GOT3 (cell line): Measurements from ENCODE around the gene USP54.
"Not testable (repeated sequence)": the region's sequence is repeated elsewhere in the genome, so short reads cannot be mapped to it uniquely, and the experiment has no call there.

Source experiments
- DNase-seq: peaks from one replicate; lab custom pipeline; 2025; ENCODE audit warnings: mixed read lengths; lab: John Stamatoyannopoulos, UW

The USP54 gene

GRCh38 chr10:73589563-73590126, 1.5 kb downstream of the USP54 start:
- DNase-seq: no peak

- DNase-seq: no peak
Observed at GRCh38 chr10:73588656-73589055, 2.5 kb downstream of the USP54 start.

- no peak for DNase-seq
Observed at GRCh38 chr10:73586583-73586984, 4.6 kb downstream of the USP54 start.

DNA sequence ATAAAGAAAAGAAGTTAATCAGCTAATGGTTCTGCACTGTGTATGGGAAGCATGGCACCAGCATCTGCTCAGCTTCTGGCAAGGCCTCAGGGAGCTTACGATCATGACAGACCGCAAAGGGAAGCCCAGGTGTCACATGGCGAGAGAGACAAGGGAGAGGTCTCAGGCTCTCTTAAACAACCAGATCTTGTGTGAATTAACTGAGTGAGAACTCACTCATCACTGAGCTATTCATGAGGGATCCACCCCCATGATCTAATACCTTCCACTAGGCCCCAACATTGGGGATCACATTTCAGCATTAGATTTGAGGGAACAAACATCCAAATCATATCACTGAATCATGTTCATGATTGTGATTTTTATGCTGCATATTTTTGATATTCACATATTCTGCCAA, 5.8 kb downstream of the USP54 start:
- no peak for DNase-seq

DNA sequence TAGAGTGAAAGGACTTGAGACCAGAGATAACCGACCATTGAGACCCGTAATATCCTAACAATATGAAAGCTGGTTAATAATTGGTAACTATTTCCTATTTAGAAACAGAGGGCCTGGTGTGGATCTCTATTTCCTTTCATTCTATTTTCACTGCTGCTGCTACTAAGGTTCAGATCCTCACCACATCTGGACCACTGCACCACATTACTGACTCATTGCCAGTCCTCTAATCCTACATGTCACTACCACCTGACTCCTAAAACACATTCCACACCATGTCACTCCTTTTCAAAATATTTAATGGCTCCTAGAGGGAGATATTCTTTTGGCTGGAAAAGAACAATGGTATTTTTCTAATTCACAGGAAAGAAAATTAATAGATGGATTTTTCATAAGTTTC, 6.4 kb downstream of the USP54 start:
- DNase-seq: no peak

GRCh38 chr10:73581918-73582317, 9.2 kb downstream of the USP54 start:
- DNase-seq: no peak

- not testable (repeated sequence) for DNase-seq
Observed at GRCh38 chr10:73578927-73579326, 12.2 kb downstream of the USP54 start.

DNA sequence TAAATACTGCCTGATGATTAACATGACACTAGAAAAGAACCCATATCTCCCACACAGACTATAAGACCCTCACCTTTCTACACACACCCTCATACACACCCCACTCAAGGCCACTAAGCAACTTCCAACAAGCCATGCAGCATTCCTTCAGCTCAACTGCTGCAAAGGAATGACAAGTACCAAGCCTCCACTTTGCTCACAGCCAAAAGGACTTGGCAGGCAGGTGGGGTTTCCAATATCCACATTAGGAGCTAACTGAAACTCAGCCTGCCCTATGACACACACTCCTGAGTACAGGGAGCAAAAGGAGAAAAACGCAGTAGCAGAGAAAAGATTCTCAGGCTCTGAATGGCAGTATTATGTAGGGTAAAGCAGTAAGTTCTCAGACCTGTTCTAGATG, 13.4 kb downstream of the USP54 start:
- no peak for DNase-seq

GRCh38 chr10:73576890-73577591, 14.1 kb downstream of the USP54 start:
- no peak for DNase-seq

GRCh38 chr10:73576178-73576889, 14.8 kb downstream of the USP54 start:
- DNase-seq: no peak

GRCh38 chr10:73567025-73567424, 24.1 kb downstream of the USP54 start:
- not testable (repeated sequence) for DNase-seq

DNA sequence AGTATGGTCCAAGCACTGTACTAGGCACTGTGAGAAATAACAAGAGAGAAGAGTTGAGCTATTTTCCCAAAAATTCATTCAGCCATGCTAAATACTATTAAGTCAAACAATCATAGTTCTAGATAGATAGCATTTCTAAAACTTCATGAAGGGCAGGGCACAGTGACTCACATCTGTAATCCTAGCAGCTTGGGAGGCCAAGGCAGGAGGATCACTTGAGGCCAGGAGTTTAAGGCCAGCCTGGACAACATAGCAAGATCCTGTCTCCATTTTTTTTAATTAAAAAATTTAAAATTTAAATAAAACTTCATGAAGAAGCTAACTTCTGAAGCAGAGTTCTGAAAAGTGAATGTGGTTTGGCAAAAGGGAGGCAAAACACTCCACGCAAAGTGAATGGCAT, 29.9 kb downstream of the USP54 start:
- DNase-seq: no peak

DNA sequence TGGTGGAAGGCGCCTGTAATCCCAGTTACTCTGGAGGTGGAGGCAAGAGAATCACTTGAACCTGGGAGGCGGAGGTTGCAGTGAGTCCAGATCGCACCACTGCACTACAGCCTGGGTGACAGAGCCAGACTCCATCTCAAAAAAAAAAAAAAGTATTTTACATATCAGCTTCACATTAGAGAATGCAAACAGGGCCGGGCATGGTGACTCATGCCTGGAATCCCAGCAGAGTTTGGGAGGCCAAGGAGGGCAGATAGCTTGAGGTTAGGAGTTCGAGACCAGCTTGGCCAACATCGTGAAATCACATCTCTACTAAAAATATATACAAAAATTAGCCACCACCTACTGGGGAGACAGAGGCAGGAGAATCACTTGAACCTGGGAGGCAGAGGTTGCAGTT, 31.6 kb downstream of the USP54 start:
- no peak for DNase-seq

DNA sequence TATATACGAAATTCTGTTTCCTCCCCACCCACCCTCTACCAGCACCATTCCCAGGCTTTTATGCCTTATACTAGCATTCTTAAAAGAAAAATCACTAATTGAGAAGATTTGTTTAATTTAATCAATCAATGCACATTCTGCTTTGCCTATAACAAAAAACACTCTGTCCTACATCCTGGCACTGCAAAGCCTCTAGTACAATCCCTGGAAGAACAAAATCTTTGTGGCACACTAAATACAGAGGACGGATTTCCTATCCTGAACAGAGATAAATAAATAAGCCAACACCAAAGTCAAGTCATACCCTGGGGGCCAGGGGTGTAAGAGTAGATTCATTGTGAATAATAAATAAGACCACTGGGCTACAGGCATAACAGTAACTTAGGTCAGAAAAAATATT, 34.3 kb downstream of the USP54 start:
- DNase-seq: no peak

GRCh38 chr10:73554721-73555120, 36.4 kb downstream of the USP54 start:
- no peak for DNase-seq

- DNase-seq: no peak
Observed at GRCh38 chr10:73553761-73554160, 37.4 kb downstream of the USP54 start.

DNA sequence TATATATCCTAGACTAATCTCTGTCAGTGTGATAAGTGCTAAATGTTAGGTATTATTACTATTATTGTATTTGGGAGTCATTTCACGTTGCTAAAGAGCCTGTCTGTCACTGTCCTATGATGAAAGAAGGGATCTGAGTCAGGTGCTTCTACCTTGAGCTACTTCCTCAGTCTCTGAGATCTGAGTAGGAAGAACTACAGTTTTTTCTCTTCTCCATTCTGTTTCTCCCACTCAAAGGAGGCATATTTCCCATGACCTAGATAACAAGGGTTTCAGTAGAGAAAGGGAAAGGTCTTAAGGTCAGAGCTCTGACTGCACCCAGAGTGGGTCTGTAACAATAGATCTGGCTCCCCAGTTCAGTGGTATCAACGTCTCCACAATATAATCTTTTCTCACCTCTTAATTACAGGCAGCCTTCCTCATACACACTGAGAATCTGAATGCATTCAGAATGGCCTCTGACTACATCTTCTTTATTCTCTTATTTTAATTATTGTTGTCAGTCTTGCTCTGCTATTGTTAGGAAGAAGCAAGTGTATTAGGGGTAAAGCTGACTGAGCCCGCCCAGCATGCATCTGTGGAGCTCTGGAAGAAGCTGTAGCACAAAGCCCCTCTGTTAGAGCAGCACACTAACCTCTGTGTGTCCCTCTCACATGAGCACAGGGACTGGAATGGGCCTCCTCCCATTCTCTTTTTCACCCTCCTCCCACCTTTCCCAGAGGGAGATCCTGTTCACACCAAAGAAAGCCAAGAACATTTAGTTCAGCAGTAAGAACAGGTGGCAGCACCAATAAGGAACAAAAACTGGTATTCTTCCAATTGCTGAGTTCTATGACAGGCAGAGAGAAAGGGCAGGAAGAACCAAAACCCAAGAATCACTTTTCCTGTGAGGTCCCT, 38.1 kb downstream of the USP54 start:
- no peak for DNase-seq

DNA sequence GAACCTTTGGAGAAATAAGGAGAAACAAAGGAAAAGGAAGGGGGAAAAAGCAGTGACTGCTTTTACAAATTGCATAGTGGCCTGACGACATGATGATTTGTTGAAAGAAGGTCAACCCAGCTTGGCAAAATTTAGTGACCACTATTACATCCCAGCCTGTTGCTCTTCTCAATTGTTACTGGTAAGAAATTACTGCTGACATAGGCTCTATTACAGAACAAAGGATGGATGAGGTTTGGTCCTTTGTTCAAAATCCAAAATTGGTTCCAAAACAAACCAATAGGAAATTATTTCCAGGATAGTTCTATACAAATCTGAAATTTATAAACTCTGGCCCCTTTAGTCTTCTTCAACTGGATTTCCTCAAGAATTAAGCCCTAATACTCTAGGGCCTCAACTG, 39.6 kb downstream of the USP54 start:
- DNase-seq: no peak

DNA sequence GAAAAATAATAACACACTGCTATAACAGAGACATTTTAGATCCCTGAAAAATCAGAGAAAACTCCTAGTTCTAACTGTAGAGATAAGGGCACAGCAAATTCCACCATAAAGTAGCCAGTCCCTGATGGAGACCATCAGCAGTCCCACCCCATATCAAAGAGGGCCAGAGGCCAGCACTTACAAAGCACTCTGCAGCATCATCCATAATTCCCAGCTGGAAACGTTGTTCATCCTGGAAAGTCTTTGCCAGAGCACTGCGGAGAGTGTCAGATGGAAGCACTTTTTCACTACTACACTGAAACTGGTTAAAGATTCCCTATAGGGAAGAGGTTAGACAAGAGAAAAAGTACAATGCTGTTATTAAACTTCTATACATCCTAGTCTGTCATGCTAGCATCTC, 45.8 kb downstream of the USP54 start:
- DNase-seq: no peak

- DNase-seq: no peak
Observed at GRCh38 chr10:73537709-73538108, 53.4 kb downstream of the USP54 start.

- no peak for DNase-seq
Observed at GRCh38 chr10:73537288-73537687, 53.9 kb downstream of the USP54 start.

- no peak for DNase-seq
Observed at GRCh38 chr10:73534857-73535256, 56.3 kb downstream of the USP54 start.
